Activated CD4-positive, alpha-beta T cell treated with anti-CD3 and anti-CD28 coated beads, Interleukin-2, amount 50 U/mL, for 1 hour (primary cell): ENCODE measurements around the gene FAU.
A peak's percentile ranks its signal among the peaks of the same experiment; 100 is the strongest.

Experiments
- DNase-seq: peaks from one replicate; pipeline ENCODE4 v3.0.0-alpha.2; 2020

The FAU gene

DNA sequence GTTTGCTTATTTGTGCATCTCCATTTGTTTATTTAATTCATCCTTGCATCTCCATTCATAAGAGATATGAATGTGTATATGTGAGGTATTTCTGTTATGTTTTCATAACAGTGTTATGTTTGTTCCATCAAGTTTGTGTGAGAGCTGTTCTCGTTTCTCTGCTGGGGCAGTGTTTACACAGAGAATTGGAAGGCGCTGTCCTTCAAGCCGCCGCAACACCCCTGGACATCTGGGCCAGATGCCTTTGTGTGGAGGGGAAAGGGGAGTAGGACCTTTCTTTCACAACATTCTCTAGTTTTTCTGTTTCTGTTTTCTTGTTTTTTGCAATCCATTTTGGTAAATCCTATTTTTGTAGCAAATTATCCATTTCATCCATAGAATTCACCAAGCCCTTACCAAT, 17.3 kb downstream of the FAU start:
- no peak for DNase-seq

DNA sequence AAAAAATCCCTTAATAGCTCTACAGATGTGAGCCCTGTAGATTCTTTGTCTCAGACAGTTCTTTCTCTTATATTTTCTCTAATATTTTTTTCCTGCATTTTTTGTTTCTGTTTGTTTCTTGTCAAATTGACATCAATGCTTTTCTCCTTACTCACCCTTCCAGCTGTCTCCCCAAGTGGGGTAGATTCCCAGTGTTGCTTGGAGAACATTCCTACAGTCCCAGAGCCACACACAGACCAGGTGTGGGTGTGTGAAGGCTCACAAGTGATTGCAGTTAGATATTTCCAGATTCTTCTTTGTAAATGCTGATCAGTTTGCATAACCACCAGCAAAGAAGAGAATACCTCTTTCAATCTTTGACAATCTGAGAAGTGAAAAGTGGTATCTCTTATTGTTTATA, 18.5 kb downstream of the FAU start:
- no peak for DNase-seq

GRCh38 chr11:65102142-65103095, 19.5 kb downstream of the FAU start:
- no peak for DNase-seq

DNA sequence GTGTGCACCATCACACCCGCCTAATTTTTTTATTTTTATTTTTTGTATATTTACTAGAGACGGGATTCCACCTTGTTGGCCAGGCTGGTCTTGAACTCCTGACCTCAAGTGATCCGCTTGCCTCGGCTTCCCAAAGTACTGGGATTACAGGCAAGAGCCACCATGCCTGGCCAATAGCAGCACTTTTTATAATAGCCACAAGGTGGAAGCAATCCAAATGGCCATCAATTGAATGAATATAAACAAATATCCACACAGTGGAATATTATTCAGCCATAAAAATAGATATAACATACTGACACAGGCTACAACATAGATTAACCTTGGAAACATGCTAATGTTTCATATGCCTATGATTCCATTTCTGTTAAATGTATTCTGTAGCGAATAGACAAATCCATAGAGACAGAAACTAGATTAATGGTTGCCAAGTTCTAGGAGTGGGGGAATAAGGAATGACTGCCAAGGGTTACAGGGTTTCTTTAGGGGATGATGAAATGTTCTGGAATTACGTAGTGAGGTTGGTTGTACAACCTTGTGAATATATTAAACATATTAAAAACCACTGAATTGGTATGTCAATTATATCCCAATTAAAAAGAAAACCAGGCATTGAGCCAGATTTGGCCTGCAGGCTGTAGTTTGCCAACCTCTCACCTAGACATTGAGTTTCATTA, 21.1 kb downstream of the FAU start:
- DNase-seq: no peak

DNA sequence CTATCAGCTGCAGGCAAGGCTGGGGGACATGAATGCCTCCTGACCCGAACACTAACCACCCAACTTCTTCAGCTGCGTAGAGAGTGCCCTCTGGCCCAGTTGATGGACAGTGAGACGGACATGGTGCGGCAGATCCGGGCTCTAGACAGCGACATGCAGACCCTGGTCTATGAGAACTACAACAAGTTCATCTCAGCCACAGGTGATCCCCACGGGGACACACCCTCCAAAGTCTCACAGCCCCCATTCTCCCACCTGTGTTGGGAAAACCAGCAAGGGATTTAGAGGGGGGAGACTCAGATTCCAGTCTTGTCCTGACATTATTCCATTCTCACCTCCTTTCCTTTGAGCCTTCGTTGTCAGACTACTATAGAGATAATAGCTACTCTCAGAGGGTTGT, 25.0 kb downstream of the FAU start:
- no peak for DNase-seq

GRCh38 chr11:65095974-65096806, 25.7 kb downstream of the FAU start, which contains the start of gene VPS51:
TSS of gene VPS51 (plus strand) at chr11:65096214. CDS start at chr11:65096251, 37 bp downstream.
- peak; percentile 81 for DNase-seq

- no peak for DNase-seq
Observed at GRCh38 chr11:65095427-65095826, 26.5 kb downstream of the FAU start.

- no peak for DNase-seq
Observed at GRCh38 chr11:65090628-65091027, 31.3 kb downstream of the FAU start.

- no peak for DNase-seq
Observed at GRCh38 chr11:65089621-65090020, 32.3 kb downstream of the FAU start.

GRCh38 chr11:65087827-65088226, 34.1 kb downstream of the FAU start:
- DNase-seq: no peak

- no peak for DNase-seq
Observed at GRCh38 chr11:65087216-65087615, 34.7 kb downstream of the FAU start.

- DNase-seq: no peak
Observed at GRCh38 chr11:65086809-65087208, 35.1 kb downstream of the FAU start.

- DNase-seq: no peak
Observed at GRCh38 chr11:65085446-65085845, 36.5 kb downstream of the FAU start.

DNA sequence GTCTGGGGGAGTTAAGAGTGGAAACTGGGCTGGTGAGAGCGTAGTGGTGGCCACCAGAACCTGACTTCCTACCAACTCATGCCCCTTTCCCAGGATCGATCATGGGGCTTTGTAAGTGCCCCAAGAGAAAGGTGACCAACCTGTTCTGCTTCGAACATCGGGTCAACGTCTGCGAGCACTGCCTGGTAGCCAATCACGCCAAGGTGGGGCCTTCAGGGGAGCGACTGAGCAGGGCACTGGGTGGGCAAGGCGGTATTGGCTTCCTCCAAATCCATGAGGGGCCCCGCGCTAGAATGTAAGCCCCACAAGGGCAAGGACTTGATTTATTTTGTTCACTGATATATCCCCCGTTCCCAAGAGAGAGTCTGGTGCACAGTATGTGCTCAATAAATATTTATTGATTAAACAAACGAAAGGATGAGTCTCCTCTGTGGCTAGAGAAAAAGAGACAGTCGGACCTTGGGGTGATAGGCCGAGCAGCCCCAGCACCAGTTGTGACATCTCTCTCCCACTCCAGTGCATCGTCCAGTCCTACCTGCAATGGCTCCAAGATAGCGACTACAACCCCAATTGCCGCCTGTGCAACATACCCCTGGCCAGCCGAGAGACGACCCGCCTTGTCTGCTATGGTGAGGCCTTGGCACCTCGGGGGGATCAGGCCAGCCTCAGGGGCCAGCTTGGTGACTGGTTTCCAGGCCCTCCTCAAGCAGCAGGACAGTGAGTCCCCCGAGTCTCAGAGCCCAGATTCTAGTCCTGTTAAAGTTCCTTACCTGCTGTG, 37.1 kb downstream of the FAU start:
- DNase-seq: no peak

DNA sequence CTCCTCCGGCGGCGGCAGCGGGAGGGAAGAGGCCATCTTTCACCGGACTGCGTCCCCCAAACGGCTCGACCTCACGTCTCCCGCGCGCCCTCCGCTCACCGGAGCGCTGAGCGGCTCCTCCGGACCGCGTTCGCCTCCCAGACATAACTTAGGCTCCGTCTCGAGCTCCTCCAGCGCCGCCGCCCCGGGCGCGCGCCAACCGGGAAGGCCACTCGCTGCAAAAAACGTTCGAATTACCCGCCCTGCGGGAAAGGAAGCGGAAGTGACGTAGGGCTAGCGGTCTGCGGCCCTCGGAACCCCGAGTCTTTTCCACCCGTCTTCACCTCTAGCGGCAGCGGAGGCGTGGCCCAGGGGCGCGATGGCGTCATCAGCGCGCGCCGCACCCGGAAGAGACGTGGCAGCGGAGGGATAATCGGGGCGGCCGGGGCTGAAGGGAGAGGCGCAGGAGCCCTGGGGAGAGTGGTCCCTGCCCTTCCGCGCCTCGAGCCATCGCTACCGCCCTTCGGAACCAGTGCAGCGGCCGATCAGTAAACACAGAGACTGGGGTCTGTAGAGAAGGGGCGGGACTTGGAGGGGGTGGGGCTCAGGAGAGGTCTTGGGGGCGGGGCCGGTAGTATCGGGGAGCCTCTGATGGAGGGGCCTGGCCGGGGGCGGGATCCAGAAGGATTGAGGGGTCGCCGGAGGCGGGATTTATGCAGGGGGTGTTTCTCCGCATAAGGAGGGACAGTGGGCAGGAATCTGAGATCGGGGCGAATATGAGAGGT, 37.9 kb downstream of the FAU start, which contains the start of the genes CDCA5 and ZFPL1:
CDCA5 (minus strand) TSS at position 207 of the 764 bp plus-strand sequence; CDS start at position 145, 62 bp downstream.
ZFPL1 (plus strand) TSS at position 389 of the 764 bp plus-strand sequence. CDS start 477 bp downstream, outside the sequence.
- DNase-seq: peak; percentile 94

DNA sequence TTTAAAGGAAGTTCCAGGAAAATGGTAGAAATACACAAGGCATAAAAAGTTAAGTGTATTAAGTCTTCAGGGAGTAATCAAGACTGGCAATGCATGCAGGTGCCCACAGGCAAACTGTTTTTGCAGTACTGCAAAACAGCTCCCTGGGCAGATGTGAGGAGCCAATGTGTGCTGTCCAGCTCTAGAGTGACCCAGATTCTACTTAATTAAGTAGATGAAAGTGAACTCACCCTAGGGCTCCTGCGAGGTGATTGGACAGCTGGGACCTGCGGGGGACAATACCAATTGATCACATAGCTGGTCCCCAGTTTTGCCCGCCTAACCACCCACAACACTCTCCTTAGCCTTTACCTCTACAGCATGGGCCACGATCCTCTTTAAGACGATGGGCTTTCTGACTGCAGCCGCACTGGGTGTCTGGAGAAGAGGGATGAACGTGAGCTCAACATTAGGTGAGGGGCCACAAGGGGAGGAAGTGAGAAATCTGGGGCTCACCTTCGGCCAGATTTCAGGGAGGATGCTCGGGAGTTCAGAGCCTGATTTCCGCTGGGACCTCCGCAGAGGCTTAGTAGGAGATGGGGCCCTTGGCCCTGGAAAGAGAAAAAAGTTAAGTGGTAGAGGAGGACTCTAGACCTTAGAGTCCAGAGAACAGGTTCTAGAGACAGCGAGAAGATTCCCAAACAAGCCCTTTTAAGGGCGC, 38.6 kb downstream of the FAU start:
- DNase-seq: no peak

DNA sequence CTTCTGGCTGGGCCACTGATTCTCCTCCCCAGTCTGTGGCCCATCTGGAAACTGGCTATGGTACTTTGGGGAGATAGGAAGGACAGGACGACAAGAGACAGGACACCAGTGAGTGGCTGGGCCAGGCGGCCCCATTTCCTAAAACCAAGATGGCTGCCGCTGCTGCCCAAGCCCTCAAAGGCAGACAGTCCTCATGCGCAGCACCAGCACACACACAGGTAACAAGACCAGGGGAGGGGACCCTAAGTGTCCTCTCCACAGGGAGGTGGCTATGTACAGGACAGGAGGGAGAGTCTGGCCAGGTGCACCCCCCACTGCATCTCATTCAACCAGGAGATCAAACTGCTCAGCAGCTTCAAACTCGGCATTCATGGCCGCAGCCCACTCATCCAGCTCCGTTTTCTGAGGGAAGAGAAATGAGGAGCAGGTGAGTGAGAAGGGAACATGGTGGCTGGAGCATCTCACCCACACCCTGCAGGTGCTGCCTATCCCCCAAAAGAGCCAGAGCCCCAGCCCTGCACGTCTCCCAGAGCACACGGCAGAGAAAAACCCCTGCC, 43.1 kb downstream of the FAU start:
- no peak for DNase-seq

DNA sequence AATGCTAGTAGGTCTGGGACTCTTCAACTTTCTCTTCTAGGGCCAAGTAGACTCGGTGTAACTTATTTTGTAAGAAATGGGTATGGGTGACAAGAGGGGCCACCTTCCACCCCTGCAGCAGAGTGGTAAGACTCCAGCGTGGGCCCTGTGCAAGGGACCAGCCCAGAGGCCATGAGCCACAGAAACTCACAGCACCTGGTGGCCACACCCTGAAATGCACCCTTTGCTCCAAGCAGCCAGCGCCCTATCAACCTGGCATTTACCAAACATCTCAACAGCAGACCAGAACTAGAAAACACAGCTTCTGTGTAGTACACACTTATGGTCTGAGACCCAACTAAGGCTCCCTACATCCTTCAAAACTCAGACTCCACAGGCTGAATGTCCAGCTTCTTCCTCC, 43.8 kb downstream of the FAU start:
- DNase-seq: peak; percentile 78

DNA sequence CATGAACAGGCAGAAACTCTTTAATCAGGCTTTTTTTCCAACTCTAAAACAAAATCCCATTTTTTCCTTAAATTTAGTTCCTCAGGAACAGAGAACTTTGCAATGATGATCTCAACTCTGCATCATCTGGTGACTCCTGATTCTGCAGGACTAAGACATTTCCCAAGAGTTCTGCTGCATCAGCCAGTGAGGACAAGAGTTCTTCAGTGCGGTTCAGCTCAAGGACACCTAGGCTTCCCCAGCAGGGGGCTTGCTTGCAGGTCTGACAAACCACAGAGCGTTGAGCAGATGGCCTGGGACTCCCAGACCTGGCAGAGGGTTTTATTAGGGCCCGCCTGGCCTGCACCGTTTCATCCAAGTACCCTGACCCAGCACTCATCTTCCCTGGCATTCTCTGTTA, 44.5 kb downstream of the FAU start:
- DNase-seq: no peak

- DNase-seq: no peak
Observed at GRCh38 chr11:65072631-65072966, 49.3 kb downstream of the FAU start.
